Type B pancreatic cell (in vitro differentiated cells): ENCODE measurements around the gene SHKBP1. TPM values are rescaled to one million over a fixed set of nuclear protein-coding genes. Genes with fewer than 3 reads are reported as not detected.

ENCODE experiments used
- DNase-seq: peaks from one replicate; pipeline ENCODE4 v3.0.0; 2021; ENCODE audit warnings: mixed read lengths; ENCODE audit not compliant: unreplicated experiment; ENCODE audit errors: extremely low spot score
- H3K27ac Mint-ChIP-seq: 2 replicates; pipeline ENCODE4 v1.8.0; 2021; ENCODE audit warnings: mild to moderate bottlenecking, mixed read lengths
- H3K27me3 Mint-ChIP-seq: 2 replicates; pipeline ENCODE4 v1.8.0; 2021; ENCODE audit warnings: mixed read lengths
- H3K36me3 Mint-ChIP-seq: 2 replicates; pipeline ENCODE4 v1.8.0; 2021; ENCODE audit warnings: mixed read lengths
- H3K4me1 Mint-ChIP-seq: one replicate; pipeline ENCODE4 v1.8.0; 2021; ENCODE audit warnings: mixed read lengths; ENCODE audit not compliant: unreplicated experiment
- H3K4me3 Mint-ChIP-seq: 2 replicates; pipeline ENCODE4 v1.8.0; 2021; ENCODE audit warnings: mild to moderate bottlenecking, mixed read lengths
- H3K9me3 Mint-ChIP-seq: 2 replicates; pipeline ENCODE4 v1.8.0; 2021; ENCODE audit warnings: mixed read lengths
- total RNA-seq: library from RNA; stranded (reverse); gene quantifications from 2 replicates; pipeline ENCODE4 v1.2.1, GENCODE V29; 2021; ENCODE audit warnings: low replicate concordance
- TF ChIP-seq, protein P1 (sequence below): fragments of 200-600 bp; sonication (generic); conservative IDR thresholded peaks from 2 replicates; pipeline ENCODE4 v1.5.0; 2021; ENCODE audit warnings: antibody characterized with exemption, mild to moderate bottlenecking

SHKBP1 gene
- total RNA-seq, 1 donor from 2014 or later: 54.6 TPM

DNA sequence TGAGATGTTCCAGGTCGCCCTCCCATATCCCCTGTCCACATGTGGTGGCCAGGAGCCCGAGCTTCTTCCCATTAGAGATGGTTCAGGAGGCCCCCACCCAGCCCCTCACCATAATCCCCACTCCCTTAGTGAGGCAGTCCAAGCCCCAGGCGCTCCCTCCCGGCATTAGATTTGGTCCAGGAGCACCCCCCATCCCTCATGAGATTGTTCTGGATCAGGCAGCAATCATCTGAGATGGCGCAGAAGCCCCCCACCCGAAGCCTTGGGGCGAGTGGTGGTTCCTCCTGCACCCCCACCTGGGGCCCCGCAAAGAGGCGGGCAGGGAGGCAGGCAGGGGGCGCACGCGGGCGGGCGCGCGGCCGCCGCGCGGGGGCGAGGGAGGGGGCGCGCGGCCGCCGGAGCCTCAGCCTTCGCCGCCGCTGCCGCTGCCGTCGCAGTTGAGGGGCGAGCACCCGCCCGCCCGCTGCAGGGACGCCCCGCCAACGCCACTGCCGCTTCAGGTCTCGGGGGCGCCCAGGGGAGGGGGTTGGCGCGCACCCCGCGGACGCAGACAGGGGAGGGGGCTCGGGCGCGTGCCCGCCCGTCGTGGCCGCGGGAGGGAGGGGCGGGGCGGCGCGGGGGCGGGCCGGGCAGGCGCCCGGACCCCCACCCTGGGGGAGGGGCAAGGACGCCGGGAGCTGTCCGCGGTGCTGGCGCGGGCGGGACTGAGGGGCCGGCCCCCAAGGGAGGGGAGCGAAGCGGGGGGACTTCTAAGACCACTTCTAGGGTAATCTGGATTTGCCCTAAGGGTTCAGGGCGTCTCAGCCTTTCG lies 46.4 kb upstream of the SHKBP1 start:
- Mint-ChIP-seq H3K27me3 (peaks cover 51% of the 10 kb centered on the region), H3K36me3 (no peaks in the 10 kb centered on the region), H3K9me3 (no peaks in the 10 kb centered on the region), H3K27ac (peak overlapping the region; percentile 15), H3K4me1 (peaks cover 6% of the 10 kb centered on the region), H3K4me3 (peak overlapping the region; percentile 83)
- TF ChIP-seq, protein P1, sequence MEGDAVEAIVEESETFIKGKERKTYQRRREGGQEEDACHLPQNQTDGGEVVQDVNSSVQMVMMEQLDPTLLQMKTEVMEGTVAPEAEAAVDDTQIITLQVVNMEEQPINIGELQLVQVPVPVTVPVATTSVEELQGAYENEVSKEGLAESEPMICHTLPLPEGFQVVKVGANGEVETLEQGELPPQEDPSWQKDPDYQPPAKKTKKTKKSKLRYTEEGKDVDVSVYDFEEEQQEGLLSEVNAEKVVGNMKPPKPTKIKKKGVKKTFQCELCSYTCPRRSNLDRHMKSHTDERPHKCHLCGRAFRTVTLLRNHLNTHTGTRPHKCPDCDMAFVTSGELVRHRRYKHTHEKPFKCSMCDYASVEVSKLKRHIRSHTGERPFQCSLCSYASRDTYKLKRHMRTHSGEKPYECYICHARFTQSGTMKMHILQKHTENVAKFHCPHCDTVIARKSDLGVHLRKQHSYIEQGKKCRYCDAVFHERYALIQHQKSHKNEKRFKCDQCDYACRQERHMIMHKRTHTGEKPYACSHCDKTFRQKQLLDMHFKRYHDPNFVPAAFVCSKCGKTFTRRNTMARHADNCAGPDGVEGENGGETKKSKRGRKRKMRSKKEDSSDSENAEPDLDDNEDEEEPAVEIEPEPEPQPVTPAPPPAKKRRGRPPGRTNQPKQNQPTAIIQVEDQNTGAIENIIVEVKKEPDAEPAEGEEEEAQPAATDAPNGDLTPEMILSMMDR: peak; percentile 24
- no peak for DNase-seq

DNA sequence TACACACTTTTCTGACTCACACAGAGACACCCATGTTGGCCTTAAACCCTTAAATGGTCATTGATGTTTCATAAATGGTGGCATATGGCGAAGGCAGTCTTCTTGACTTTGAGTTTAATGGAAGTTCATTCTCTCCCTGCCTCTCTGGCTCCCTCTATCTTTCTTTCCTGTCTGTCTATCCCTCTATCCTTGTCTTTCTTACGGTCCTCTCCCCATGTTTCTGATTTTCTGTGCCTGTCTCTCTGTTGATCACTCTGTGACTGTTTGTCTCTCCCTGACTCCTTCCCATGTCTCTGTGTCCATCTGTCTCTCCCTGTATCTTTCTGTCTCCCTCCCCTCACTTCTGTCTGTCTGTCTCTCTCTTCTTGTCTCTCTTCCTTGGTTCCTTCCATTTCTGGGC lies 43.2 kb upstream of the SHKBP1 start:
- peaks cover 6% of the 10 kb centered on the region for H3K4me1 Mint-ChIP-seq
- TF ChIP-seq, protein P1: no peak
- H3K36me3 Mint-ChIP-seq: no peaks in the 10 kb centered on the region
- H3K4me3 Mint-ChIP-seq: no peak overlapping the region
- no peak overlapping the region for H3K27ac Mint-ChIP-seq
- DNase-seq: no peak
- H3K27me3 Mint-ChIP-seq: peaks cover 42% of the 10 kb centered on the region
- H3K9me3 Mint-ChIP-seq: no peaks in the 10 kb centered on the region

DNA sequence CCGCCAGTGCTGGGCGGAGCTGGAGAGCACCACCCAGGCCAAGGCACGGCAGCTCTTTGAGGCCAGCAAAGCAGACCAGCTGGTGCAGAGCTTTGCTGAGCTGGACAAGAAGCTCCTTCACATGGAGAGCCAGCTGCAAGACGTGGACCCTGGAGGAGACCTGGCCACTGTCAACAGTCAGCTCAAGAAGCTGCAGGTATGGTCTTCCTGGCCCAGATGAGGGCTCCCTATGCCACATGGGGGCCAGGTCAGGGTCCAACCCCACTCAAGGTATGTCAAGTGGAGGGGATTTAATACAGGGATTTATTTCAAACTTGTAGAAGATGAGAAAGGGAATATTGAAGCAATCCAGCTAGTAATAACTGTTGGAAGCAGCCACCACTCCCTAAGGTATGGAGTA lies 42.5 kb upstream of the SHKBP1 start:
- H3K36me3 Mint-ChIP-seq: no peaks in the 10 kb centered on the region
- H3K27me3 Mint-ChIP-seq: peaks cover 46% of the 10 kb centered on the region
- no peak for DNase-seq
- H3K4me1 Mint-ChIP-seq: peaks cover 6% of the 10 kb centered on the region
- no peak overlapping the region for H3K4me3 Mint-ChIP-seq
- no peak overlapping the region for H3K27ac Mint-ChIP-seq
- H3K9me3 Mint-ChIP-seq: no peaks in the 10 kb centered on the region
- TF ChIP-seq, protein P1: no peak

DNA sequence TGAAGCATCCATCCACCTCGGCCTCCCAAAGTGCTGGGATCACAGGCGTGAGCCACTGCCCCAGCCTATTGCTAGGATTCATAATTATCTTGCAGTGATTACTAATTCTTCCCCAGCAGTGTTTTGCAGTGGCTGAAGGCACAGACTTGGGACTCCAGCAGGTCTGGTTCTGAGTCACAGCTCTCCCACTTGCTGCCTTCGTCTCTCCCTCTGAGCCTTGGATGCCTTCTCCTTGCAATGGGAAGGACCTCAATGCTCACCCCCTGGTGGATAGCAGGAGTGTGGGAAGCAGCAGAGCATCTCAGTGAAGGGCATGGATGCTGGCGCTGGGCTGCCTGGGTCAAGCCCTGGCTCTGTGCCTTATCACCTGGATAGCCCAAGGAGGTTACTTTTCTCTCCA lies 37.6 kb upstream of the SHKBP1 start:
- Mint-ChIP-seq H3K4me3 (no peak overlapping the region), H3K27me3 (peaks cover 25% of the 10 kb centered on the region), H3K4me1 (no peaks in the 10 kb centered on the region), H3K9me3 (no peaks in the 10 kb centered on the region), H3K27ac (no peak overlapping the region), H3K36me3 (no peaks in the 10 kb centered on the region)
- TF ChIP-seq, protein P1: no peak
- no peak for DNase-seq

DNA sequence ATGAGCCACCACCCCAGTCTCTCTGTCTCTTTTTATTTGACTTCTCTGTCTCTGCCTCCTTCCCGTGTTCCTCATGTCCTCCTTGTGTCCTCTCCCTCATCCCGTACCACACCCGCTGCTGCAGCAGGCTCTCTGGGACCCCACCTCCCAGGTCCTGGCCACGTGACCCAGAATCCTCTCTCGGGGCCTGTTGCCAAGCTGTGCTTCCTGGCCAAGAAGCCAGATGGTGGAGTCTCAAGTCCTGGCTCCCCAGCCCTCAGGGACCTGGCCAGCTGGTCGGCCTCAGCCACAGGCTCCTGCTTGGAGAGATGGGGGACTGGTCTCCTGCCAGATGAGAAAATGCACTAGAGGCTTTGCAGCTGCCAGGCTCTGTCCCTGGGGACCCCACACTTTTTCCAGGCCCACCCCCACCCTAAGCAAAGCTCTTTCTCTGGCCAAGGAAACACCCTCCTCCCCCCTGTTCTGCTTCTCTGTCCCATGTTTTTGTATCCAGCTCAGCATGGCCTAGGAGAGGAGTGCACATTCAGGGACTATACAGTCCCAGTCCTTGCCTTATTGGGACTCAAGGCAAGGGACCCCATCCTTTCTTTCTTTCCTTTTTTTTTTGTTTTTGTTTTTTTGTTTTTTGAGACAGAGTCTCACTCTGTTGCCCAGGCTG lies 34.3 kb upstream of the SHKBP1 start:
- no peak for DNase-seq
- peaks cover 23% of the 10 kb centered on the region for H3K27me3 Mint-ChIP-seq
- no peak overlapping the region for H3K27ac Mint-ChIP-seq
- TF ChIP-seq, protein P1: no peak
- no peaks in the 10 kb centered on the region for H3K36me3 Mint-ChIP-seq
- H3K9me3 Mint-ChIP-seq: no peaks in the 10 kb centered on the region
- H3K4me3 Mint-ChIP-seq: no peak overlapping the region
- no peaks in the 10 kb centered on the region for H3K4me1 Mint-ChIP-seq
